Measurements from ENCODE around the gene PHC3. TPM values are rescaled to one million over a fixed set of nuclear protein-coding genes. Genes with fewer than 3 reads are reported as not detected.

Gene PHC3
- total and polyA plus RNA-seq, 2 of the 13 experiments (the other 11 are each of a cell fraction or from before 2014, with no cell fraction given), result 24.1 to 49.0 TPM

GRCh38 chr3:170107941-170108340 is 73.6 kb downstream of the PHC3 start (continued):
- TF ChIP-seq ETV5 (CRISPR knock-in tag; IDR thresholded peaks at IDR 0.05; ENCODE audit: borderline replicate concordance) (no peak), RXRB (CRISPR knock-in tag; IDR thresholded peaks at IDR 0.05; ENCODE audit: borderline replicate concordance) (no peak), CHD2 (IDR thresholded peaks at IDR 0.05; ENCODE audit: low read depth, low read length) (no peak), AGO1 (IDR thresholded peaks at IDR 0.05; ENCODE audit: low read depth, low read length, poor library complexity, severe bottlenecking) (no peak), ZMYM3 (CRISPR knock-in tag; IDR thresholded peaks at IDR 0.05) (no peak), ELF3 (CRISPR knock-in tag; IDR thresholded peaks at IDR 0.05) (no peak), NRL (CRISPR knock-in tag; IDR thresholded peaks at IDR 0.05; ENCODE audit: borderline replicate concordance) (no peak)

DNA sequence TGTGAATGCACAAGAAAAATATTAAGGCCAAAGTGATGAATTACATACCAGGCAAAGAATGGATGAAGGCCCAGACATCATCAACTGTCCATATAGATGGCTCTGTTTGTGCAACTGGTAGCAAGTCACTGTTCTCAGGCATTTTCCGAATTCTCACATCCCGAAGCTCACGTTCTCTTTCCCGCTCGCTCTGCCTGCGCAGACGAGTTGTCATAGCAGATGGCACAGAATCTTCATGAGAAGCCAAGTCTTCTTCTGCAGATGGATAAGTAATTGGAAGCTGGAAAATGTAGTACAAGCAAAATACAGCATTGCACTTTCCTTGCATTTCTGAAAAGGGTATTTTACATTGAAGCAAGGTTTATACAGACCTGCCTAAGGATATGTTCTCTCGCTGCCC is 79.1 kb downstream of the PHC3 start:
- ATAC-seq (no peak), FAIRE-seq (no peak), DNase-seq (ENCODE audit: low spot score) (no peak)
- Histone ChIP-seq H2AFZ (ENCODE audit: low read length) (no peak overlapping the region), H3K4me1 (ENCODE audit: insufficient read depth, low read length) (no peaks in the 10 kb centered on the region), H4K20me1 (ENCODE audit: insufficient read depth, low read length) (no peaks in the 10 kb centered on the region), H3K9ac (ENCODE audit: insufficient read depth, low read depth, low read length) (no peak overlapping the region), H3K4me3 (replicated peaks in 1 of 3; ENCODE audit: insufficient read depth in 1 of 3, low read depth in 2 of 3, low read length in 3 of 3) (no peak overlapping the region), H3K36me3 (replicated peaks in 1 of 2; ENCODE audit: control insufficient read depth in 1 of 2, insufficient read depth in 2 of 2, low read length in 2 of 2) (peaks cover 8 to 51% of the 10 kb centered on the region in 2 experiments), H3K27me3 (ENCODE audit: control insufficient read depth in 1 of 2, insufficient read depth in 2 of 2, low read length in 2 of 2) (no peaks in the 10 kb centered on the region; a peak in 1 of 5 replicates), H3K9me3 (ENCODE audit: low read length) (no peaks in the 10 kb centered on the region), H3K79me2 (ENCODE audit: insufficient read depth, low read length) (no peaks in the 10 kb centered on the region), H3K27ac (ENCODE audit: extremely low read length, insufficient read depth, low read length) (no peak overlapping the region), H3K4me2 (ENCODE audit: low read depth, low read length) (no peak overlapping the region)
- ChIA-PET POLR2A (no interaction called here), CTCF (ENCODE audit: low intra/inter-chr PET ratio, low total read pairs) (no interaction called here)
- in situ Hi-C loops (cut with HindIII; ENCODE audit: extremely low pct_ligation_motif_present, low pct_unique_long_range_greater_than_20kb) (no loop called here), intact Hi-C loops (cut with micrococcal nuclease; ENCODE audit: unreplicated experiment) (no loop called here)
- BruUV-seq (replicated peaks), result no TSS peak
- TF ChIP-seq RFXANK (CRISPR knock-in tag; IDR thresholded peaks at IDR 0.05), result no peak
- TF ChIP-seq NFAT5 (CRISPR knock-in tag; IDR thresholded peaks at IDR 0.05), result no peak
- TF ChIP-seq ZNF792 (CRISPR knock-in tag; IDR thresholded peaks at IDR 0.05), result no peak
- no peak for TF ChIP-seq ZNF101 (CRISPR knock-in tag; IDR thresholded peaks at IDR 0.05; ENCODE audit: borderline replicate concordance, low read depth)
- no peak for TF ChIP-seq SMAD1 (CRISPR knock-in tag; IDR thresholded peaks at IDR 0.05; ENCODE audit: borderline replicate concordance, low read depth)
- TF ChIP-seq, protein P1, sequence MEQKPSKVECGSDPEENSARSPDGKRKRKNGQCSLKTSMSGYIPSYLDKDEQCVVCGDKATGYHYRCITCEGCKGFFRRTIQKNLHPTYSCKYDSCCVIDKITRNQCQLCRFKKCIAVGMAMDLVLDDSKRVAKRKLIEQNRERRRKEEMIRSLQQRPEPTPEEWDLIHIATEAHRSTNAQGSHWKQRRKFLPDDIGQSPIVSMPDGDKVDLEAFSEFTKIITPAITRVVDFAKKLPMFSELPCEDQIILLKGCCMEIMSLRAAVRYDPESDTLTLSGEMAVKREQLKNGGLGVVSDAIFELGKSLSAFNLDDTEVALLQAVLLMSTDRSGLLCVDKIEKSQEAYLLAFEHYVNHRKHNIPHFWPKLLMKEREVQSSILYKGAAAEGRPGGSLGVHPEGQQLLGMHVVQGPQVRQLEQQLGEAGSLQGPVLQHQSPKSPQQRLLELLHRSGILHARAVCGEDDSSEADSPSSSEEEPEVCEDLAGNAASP (CRISPR knock-in tag; IDR thresholded peaks at IDR 0.05; ENCODE audit: borderline replicate concordance), result no peak
- no peak for TF ChIP-seq FUBP1 (CRISPR knock-in tag; IDR thresholded peaks at IDR 0.05; ENCODE audit: borderline replicate concordance)
- no peak for TF ChIP-seq ARNTL (CRISPR knock-in tag; IDR thresholded peaks at IDR 0.05)
- 100% methylated on average over 8 of the region's 8 CpGs for WGBS (ENCODE audit: low lambda C conversion rate)
